Stimulated activated CD4-positive, alpha-beta T cell treated with anti-CD3 and anti-CD28 coated beads, Interleukin-2, amount 100 ng/mL, for 4 hours (primary cell): ENCODE results near the gene ABHD6.
"Not testable (repeated sequence)": the region's sequence is repeated elsewhere in the genome, so short reads cannot be mapped to it uniquely, and the experiment has no call there.

Source experiments
- DNase-seq: peaks from one replicate; pipeline ENCODE4 v3.0.0-alpha.2; 2020; ENCODE audit warnings: low read depth

ABHD6 gene

DNA sequence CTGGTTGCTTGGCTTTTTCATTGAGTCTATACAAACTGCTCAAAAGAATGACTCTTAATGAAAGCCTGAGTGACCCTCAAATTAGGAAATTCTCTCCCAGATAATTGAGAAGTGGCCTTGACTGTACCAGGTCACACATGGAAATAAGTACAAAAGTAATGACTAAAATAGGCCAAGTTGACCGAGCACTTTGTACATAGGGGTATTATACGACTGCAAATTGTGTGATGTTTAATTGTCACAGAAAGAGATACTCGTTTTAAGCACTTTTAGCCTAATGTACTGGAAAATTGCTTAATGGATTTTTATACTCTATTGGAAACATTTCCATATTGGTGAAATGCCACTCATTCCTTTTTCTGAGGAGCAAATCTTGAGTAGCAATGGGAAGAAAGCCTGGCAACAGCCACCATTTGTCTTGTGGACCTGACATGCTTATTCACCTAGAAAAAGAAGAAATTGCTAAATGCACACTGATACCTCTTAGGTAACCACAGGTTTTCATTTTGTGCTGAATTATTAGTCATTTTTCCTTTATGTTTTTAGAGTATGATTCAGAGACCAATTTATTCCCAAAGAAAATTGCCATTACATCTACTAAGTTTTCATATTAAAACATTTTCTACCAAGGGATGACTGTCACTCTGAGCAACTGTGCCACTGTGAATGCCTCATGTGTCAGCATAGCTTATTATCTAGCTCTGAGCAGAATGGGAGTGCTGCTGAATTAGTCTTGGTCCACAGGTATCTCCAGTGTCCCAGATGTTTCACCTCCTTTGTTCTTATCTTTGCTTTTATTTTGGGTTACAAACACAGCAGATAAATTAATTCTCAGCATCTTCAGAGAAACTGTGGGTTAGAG is 86.2 kb downstream of the ABHD6 start:
- DNase-seq = no peak

DNA sequence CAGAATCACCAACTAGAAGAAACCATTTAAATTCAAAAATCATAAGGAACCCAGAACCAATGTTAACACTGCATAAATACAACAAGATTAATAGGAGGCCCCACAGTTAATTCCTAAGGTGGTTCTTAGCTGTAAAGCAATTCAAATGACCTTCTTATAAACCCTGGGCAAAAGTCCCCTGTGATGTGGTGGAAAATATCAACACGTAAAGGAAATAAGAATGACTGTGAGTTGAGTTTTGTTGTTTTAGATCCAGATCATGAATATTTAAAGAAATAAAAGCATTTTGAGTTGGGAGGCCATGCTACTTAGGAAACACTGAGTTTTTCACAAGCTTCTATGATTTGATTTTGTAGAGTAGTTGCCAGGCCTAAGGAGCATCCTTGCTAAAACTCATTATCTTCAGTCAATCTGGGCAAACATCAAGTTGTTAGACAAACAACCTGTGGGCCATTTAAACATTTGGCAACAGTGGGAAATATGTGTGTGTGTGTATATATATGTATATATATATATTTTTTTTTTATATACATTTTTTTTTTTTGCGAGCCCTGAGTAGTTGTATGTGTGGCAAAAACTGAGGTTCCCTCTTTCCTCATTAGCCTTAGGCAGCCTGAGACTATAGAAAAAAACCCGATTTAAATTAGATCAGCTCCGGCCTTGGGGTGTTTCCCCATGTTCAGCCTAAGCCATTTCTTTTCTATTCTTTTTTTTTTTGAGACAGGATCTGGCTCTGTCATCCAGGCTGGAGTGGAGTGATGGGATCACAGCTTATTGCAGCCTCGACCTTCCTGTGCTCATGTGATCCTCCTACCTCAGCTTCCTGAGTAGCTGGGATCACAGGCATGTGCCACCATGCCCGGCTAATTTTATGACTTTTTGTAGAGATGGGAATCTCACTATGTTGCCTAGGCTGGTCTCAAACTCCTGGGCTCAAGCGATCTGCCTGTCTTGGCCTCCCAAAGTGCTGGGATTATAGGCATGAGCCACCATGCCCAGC is 87.1 kb downstream of the ABHD6 start:
- no peak for DNase-seq

GRCh38 chr3:58325525-58325992 is 88.0 kb downstream of the ABHD6 start:
- no peak for DNase-seq

DNA sequence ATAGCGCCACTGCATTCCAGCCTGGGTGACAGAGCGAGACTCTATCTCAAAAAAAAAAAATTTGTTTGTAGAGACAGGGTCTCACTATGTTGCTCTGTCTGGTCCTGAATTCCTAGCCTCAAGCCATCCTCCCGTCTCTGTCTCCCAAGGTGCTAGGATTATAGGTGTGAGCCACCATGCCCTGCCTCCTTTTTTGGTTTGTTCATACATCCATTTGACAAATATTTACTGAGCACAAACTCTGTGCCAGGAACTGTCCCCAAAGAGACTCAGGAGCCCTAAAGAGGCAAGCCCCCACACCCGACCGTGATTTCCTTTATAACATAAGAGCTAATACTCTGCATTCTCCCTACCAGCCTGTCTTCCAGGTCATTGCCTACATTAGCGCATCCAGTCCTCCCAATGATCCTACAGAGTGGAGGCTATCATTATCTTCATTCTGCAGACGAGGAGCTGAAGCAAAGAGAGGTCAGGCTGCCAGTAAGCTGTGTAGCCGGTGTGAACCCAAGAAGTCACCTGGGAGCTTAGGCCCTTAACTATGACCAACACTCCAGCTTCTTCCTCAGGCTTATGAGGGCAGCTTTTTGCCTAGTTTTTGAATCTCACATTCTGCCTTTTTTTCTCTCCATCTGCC is 88.8 kb downstream of the ABHD6 start:
- no peak for DNase-seq

- DNase-seq = no peak
These were observed 91.7 kb downstream of the ABHD6 start for GRCh38 chr3:58329150-58329921.

GRCh38 chr3:58329922-58330413 is 92.4 kb downstream of the ABHD6 start:
- no peak for DNase-seq

GRCh38 chr3:58331593-58332152 is 94.1 kb downstream of the ABHD6 start:
- no peak for DNase-seq

DNA sequence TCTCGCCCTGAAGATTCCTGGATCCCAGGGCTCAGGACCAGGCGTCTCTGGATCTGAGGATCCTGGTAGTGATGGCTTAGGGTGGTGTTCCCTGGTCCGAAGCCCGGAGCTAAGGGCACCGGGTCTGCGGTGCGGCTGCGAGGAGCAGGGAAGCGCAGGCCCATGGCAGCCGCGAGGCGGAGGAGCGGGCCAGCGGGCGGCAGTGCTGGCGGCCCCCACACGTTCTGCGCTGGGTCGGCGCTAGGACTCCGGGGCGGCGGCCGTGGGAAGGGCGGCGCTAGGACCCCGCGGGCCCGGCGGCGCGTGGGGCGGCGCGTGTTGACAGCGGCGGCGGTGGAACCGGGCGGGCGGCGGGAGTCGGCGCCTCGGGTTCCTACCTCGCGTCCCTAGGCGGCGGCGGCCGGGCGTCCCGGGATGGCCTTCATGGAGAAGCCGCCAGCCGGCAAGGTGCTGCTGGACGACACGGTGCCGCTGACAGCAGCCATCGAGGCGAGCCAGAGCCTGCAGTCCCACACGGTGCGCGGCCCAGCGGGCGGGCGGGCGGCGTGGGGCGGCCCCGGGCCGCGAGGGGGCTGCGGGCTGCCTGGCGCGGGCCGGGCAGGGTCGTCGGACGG is 95.1 kb downstream of the ABHD6 start, which contains the start of gene PXK:
TSS of gene PXK (plus strand) at position 318 of the 614 bp plus-strand sequence. CDS start at position 415, 97 bp downstream.
- DNase-seq = peak; percentile 67

DNA sequence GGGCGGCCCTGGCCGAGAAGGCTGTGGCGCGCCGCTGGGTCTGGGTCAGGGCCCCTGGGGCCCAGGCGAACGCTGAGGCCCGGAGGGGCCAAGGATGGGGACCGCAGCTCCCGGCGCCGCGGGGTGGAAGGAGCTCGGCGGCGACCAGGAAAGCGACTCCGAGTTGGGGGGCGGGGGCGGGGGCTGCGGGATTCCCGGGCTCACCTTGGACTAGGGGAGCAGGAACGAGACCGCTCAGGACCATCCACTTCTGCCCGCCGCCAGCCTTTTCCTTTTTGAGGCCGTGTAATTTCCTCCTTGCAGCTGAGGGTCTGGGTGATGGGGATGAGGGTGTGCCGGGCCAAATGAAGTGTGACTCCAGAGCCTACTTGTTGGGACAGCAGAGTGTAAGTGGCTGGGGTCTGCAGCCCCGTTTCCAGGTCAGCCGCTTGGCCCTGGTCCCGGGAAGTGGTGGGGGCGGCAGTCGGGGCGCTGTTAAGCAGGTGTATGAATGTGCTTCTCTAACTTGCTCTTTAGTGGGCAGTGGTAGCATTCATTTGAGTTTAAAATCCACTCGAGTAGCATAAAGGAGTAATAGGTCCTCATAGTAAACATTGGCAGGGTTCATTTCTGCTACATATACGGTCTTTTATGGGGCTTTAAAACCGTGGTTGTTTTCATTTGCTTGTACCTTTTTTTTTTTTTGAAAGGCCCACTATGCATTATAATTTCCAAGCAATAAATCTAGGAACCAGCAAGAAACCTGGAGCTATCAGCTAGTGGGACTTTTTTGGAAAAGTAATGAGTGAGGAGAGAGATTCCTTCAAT is 95.8 kb downstream of the ABHD6 start:
- DNase-seq = no peak

DNA sequence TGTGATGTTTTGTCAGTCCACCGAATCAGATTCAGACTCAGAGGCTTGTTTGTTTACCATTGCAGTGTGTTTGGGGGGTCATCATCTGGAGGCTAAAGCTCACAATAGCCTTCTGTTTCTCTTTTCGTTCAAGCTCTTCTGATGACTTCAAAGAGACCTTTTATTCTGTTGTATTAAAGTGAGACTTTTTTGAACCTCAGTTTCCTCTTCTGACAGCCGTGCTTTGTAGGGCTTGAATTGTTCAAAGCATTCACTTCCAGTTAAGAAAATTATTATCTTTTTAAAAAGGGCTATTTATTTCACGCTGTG is 96.4 kb downstream of the ABHD6 start:
- no peak for DNase-seq

DNA sequence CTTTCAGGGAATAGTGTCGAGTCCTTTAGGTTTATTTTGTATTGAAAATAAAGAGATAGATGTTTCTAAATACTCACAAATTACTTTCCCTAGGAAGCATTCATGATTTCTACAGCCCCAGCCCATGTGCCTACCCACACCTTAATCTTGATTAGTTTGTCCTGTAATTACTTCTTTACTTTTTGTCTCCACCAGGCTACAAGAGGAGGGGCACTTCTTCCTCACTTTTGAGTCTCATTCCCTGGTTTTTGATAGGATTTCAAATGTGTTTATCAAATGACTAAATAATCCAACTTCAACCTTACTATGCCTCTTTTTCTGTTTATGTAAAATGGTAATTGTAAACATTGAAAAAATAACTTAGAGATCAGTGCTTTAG is 96.9 kb downstream of the ABHD6 start:
- no peak for DNase-seq

GRCh38 chr3:58335652-58335947 is 98.0 kb downstream of the ABHD6 start:
- no peak for DNase-seq

DNA sequence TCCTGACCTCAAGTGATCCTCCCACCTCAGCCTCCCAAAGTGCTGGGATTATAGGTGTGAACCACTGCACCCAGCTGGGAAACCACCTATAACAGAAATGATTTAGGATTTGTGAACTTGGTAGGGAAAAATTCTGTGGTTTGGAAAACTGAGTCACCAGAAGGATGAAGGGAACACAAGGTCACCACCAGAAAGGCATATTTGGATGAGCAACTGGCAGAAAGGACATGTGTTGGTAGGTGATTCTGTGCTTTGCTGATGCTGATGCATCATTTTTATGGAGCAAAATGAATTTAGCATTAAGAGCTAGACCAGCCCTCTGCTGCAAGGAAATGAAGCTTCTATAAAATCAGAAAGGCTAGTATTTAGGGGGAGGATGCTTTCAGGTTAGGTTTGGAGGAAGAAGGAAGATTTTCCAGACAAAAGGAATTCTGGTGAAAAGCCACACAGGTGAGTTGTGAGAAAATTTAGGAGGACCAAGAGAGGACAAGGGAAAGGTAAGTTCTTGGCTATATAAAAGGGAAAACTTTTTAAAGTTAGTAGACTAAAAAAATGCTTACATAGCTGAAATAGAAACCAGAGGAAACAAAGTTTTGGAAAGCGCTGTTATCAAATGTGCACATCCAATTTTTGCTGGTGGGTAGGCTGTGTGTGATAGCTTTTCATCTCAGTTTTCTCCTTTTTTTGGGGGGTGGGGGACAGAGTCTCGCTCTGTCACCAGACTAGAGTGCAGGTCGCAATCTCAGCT is 98.7 kb downstream of the ABHD6 start:
- no peak for DNase-seq

GRCh38 chr3:58337190-58337589 is 99.6 kb downstream of the ABHD6 start:
- no peak for DNase-seq

- DNase-seq = not testable (repeated sequence)
These were observed 101.6 kb downstream of the ABHD6 start for GRCh38 chr3:58339146-58339545.

- no peak for DNase-seq
These were observed 103.1 kb downstream of the ABHD6 start for GRCh38 chr3:58340594-58341244.

DNA sequence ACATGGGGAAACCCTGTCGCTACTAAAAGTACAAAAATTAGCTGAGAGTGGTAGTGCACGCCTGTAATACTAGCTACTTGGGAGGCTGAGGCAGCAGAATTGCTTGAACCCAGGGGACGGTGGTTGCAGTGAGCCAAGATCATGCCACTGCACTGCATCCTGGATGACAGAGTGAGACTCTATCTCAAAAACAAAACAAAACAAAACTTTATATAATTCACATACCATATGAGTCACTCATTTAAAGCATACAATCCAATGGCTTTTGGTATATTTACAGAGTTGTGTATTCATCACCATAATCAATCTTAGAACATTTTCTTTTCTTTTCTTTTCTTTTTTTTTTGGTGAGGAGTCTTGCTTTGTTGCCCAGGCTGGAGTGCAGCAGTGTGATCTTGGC is 103.8 kb downstream of the ABHD6 start:
- DNase-seq = no peak

DNA sequence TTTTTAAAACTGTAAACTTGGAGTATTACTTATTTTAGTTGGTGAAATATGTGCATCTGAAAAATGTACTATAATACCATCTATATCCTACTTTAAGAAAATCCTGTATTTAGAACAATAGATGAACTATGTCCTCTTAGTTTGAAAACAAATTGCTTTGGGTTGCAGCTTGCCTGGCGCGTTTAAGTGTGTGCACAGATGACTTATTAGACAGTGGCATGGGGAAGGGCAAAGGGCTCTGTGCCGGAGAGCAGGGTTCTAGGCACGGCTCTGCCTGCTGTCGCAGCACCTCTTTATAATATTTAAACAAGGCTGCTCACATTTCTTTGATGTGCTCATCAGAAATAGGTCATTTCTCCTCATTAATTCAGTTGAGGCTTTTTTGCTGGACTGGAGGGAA is 105.1 kb downstream of the ABHD6 start:
- no peak for DNase-seq
